ENCODE measurements around the gene RAD51B.

The RAD51B gene

GRCh38 chr14:68479247-68479646 lies 659.7 kb downstream of the RAD51B start:
- no peak for FAIRE-seq

GRCh38 chr14:68482018-68482417 lies 662.4 kb downstream of the RAD51B start:
- FAIRE-seq = no peak

GRCh38 chr14:68482772-68483395 lies 663.3 kb downstream of the RAD51B start:
- no peak for FAIRE-seq

- FAIRE-seq = no peak
Measured at GRCh38 chr14:68486033-68486732, 666.6 kb downstream of the RAD51B start.

GRCh38 chr14:68486809-68487208 lies 667.2 kb downstream of the RAD51B start:
- no peak for FAIRE-seq

GRCh38 chr14:68487805-68488590 lies 668.4 kb downstream of the RAD51B start:
- no peak for FAIRE-seq

- FAIRE-seq = no peak
Measured at GRCh38 chr14:68491793-68492192, 672.2 kb downstream of the RAD51B start.

GRCh38 chr14:68492381-68493151 lies 673.0 kb downstream of the RAD51B start:
- FAIRE-seq = no peak

GRCh38 chr14:68493152-68493911 lies 673.8 kb downstream of the RAD51B start:
- FAIRE-seq = no peak

GRCh38 chr14:68495101-68496039 lies 675.8 kb downstream of the RAD51B start:
- no peak for FAIRE-seq

GRCh38 chr14:68497011-68497410 lies 677.4 kb downstream of the RAD51B start:
- FAIRE-seq = no peak

GRCh38 chr14:68499451-68499850 lies 679.9 kb downstream of the RAD51B start:
- FAIRE-seq = no peak

GRCh38 chr14:68501171-68501570 lies 681.6 kb downstream of the RAD51B start:
- FAIRE-seq = no peak

- no peak for FAIRE-seq
Measured at GRCh38 chr14:68501614-68502052, 682.1 kb downstream of the RAD51B start.

- no peak for FAIRE-seq
Measured at GRCh38 chr14:68502230-68502629, 682.7 kb downstream of the RAD51B start.

GRCh38 chr14:68503186-68503825 lies 683.7 kb downstream of the RAD51B start:
- no peak for FAIRE-seq

- FAIRE-seq = no peak
Measured at GRCh38 chr14:68504861-68505260, 685.3 kb downstream of the RAD51B start.

- FAIRE-seq = no peak
Measured at GRCh38 chr14:68506021-68506644, 686.6 kb downstream of the RAD51B start.

GRCh38 chr14:68506645-68507419 lies 687.3 kb downstream of the RAD51B start:
- FAIRE-seq = no peak
